PC-9 (cell line): Measurements from ENCODE around the gene TMEM132D. TPM values are rescaled to one million over a fixed set of nuclear protein-coding genes. Genes with fewer than 3 reads are reported as not detected.

ENCODE experiments used
- BruUV-seq: library from RNA; stranded (reverse); fragments of 400-500 nt; replicated peaks from 2 replicates; lab custom pipeline; 2021; lab: Mats Ljungman, UMichigan
- CTCF ChIA-PET: fragments of 300-600 bp; sonication (Branson Sonifier 250); formaldehyde crosslinking; loops from one replicate; lab custom pipeline; 2022; ENCODE audit warnings: antibody characterized with exemption; lab: Charles Lee
- POLR2A ChIA-PET: fragments of 300-600 bp; sonication (Branson Sonifier 250); formaldehyde crosslinking; loops from one replicate; lab custom pipeline; 2022; ENCODE audit warnings: antibody characterized with exemption; ENCODE audit not compliant: unreplicated experiment; lab: Charles Lee
- DNase-seq, 2 experiments: peaks; one replicate each; pipeline versions ENCODE4 v3.0.0 to v3.0.0-alpha.2; 2015 to 2022; ENCODE audit warnings: mixed read lengths in 1 of 2
- H2AFZ ChIP-seq: fragments of 200-600 bp; sonication (generic); 2 replicates; pipeline ENCODE4 v1.8.1; 2017; ENCODE audit warnings: antibody characterized with exemption
- H3F3A ChIP-seq: fragments of 200-600 bp; sonication (generic); 2 replicates; pipeline ENCODE4 v1.8.1; 2017; ENCODE audit warnings: antibody characterized with exemption, mild to moderate bottlenecking, low read depth; ENCODE audit not compliant: insufficient read depth
- H3K27ac ChIP-seq: fragments of 200-600 bp; sonication (generic); 2 replicates; pipeline ENCODE4 v1.6.1; 2016; ENCODE audit warnings: mixed run types
- H3K27me3 ChIP-seq: fragments of 200-600 bp; sonication (generic); 2 replicates; pipeline ENCODE4 v1.6.1; 2016; ENCODE audit warnings: low read depth, mixed run types; ENCODE audit not compliant: insufficient read depth
- H3K36me3 ChIP-seq: fragments of 200-600 bp; sonication (generic); 2 replicates; pipeline ENCODE4 v1.6.1; 2016; ENCODE audit warnings: low read depth, mixed run types
- H3K4me1 ChIP-seq: fragments of 200-600 bp; sonication (generic); replicated peaks from 2 replicates; pipeline ENCODE4 v1.6.1; 2016; ENCODE audit warnings: mixed run types; ENCODE audit not compliant: insufficient read depth
- H3K4me2 ChIP-seq: fragments of 200-600 bp; sonication (generic); 2 replicates; pipeline ENCODE4 v1.6.1; 2017; ENCODE audit warnings: mixed run types
- H3K4me3 ChIP-seq: fragments of 200-600 bp; sonication (generic); 2 replicates; pipeline ENCODE4 v1.6.1; 2016; ENCODE audit warnings: mixed run types
- H3K79me2 ChIP-seq: fragments of 200-600 bp; sonication (generic); 2 replicates; pipeline ENCODE4 v1.6.1; 2017; ENCODE audit warnings: low read depth, mixed run types
- H3K9me2 ChIP-seq: fragments of 200-600 bp; sonication (generic); 2 replicates; pipeline ENCODE4 v1.8.1; 2017; ENCODE audit warnings: mild to moderate bottlenecking; ENCODE audit not compliant: insufficient read depth
- H3K9me3 ChIP-seq: fragments of 200-600 bp; sonication (generic); 2 replicates; pipeline ENCODE4 v1.8.1; 2016; ENCODE audit warnings: low read depth; ENCODE audit not compliant: insufficient read depth
- H4K20me1 ChIP-seq: fragments of 200-600 bp; sonication (generic); 2 replicates; pipeline ENCODE4 v1.8.1; 2017; ENCODE audit not compliant: insufficient read depth
- CTCF ChIP-seq: fragments of 200-600 bp; sonication (generic); conservative IDR thresholded peaks from 2 replicates; pipeline ENCODE4 v1.6.1; 2017; ENCODE audit warnings: mixed run types, antibody characterized with exemption, mild to moderate bottlenecking, moderate library complexity
- EZH2 ChIP-seq: fragments of 200-600 bp; sonication (generic); IDR thresholded peaks from 2 replicates; pipeline ENCODE4 v1.8.0; 2017; ENCODE audit warnings: antibody characterized with exemption, low read depth
- intact Hi-C: fragments of 100-400 bp; cut with micrococcal nuclease; formaldehyde crosslinking; loops from one replicate; pipeline ENCODE4 v1.10.0; 2022; ENCODE audit not compliant: unreplicated experiment
- total RNA-seq: library from RNA; stranded (reverse); gene quantifications from 2 replicates; pipeline ENCODE4 v1.2.3, GENCODE V29; 2021

The TMEM132D gene
- total RNA-seq, 1 experiment from 2014 or later, result not detected

GRCh38 chr12:129106772-129107171 is 797.1 kb downstream of the TMEM132D start:
- intact Hi-C loops, result no loop called here
- ChIA-PET CTCF (no interaction called here), POLR2A (no interaction called here)
- Histone ChIP-seq H3K4me1 (no peaks in the 10 kb centered on the region), H3K36me3 (no peaks in the 10 kb centered on the region), H3K27ac (no peak overlapping the region), H3K4me3 (no peak overlapping the region), H3K27me3 (peaks cover 16% of the 10 kb centered on the region), H3F3A (no peaks in the 10 kb centered on the region), H3K4me2 (no peak overlapping the region), H2AFZ (no peak overlapping the region), H3K9me2 (no peaks in the 10 kb centered on the region), H3K9me3 (no peaks in the 10 kb centered on the region), H4K20me1 (no peaks in the 10 kb centered on the region), H3K79me2 (no peaks in the 10 kb centered on the region)
- TF ChIP-seq EZH2 (no peak), CTCF (no peak)
- no TSS peak for BruUV-seq
- DNase-seq, result no peak

GRCh38 chr12:129103231-129103630 is 800.6 kb downstream of the TMEM132D start:
- no peak overlapping the region for H3K4me2 ChIP-seq
- no peaks in the 10 kb centered on the region for H4K20me1 ChIP-seq
- H3K27ac ChIP-seq, result no peak overlapping the region
- no peaks in the 10 kb centered on the region for H3K27me3 ChIP-seq
- CTCF ChIA-PET, result no interaction called here
- H3K79me2 ChIP-seq, result no peaks in the 10 kb centered on the region
- intact Hi-C loops, result no loop called here
- H3K4me1 ChIP-seq, result no peaks in the 10 kb centered on the region
- H2AFZ ChIP-seq, result no peak overlapping the region
- no peaks in the 10 kb centered on the region for H3F3A ChIP-seq
- H3K4me3 ChIP-seq, result no peak overlapping the region
- H3K36me3 ChIP-seq, result no peaks in the 10 kb centered on the region
- TF ChIP-seq EZH2, result no peak
- TF ChIP-seq CTCF, result no peak
- H3K9me3 ChIP-seq, result no peaks in the 10 kb centered on the region
- H3K9me2 ChIP-seq, result no peaks in the 10 kb centered on the region
- DNase-seq, result no peak
- POLR2A ChIA-PET, result no interaction called here
- no TSS peak for BruUV-seq

- Histone ChIP-seq H3K9me3 (no peaks in the 10 kb centered on the region), H3K4me1 (no peaks in the 10 kb centered on the region), H4K20me1 (no peaks in the 10 kb centered on the region), H3F3A (no peaks in the 10 kb centered on the region), H3K4me3 (no peak overlapping the region), H3K27me3 (0 out of 2 replicates have a peak, but pooled peaks cover 5% of the 10 kb centered on the region), H3K36me3 (no peaks in the 10 kb centered on the region), H3K9me2 (no peaks in the 10 kb centered on the region), H2AFZ (no peak overlapping the region), H3K4me2 (no peak overlapping the region), H3K79me2 (no peaks in the 10 kb centered on the region), H3K27ac (no peak overlapping the region)
- POLR2A ChIA-PET, result no interaction called here
- BruUV-seq, result no TSS peak
- intact Hi-C loops, result no loop called here
- TF ChIP-seq CTCF, result no peak
- no peak for TF ChIP-seq EZH2
- no peak for DNase-seq
- CTCF ChIA-PET, result no interaction called here
These were observed 801.6 kb downstream of the TMEM132D start for GRCh38 chr12:129102233-129102632.
